DND-41 (cell line): ENCODE results near the gene TIGD6.

Source experiments
- ATAC-seq: fragments of 200-7000 bp; cut with Tn5 transposase; 3 replicates; pipeline ENCODE4 v1.9.1; 2021; ENCODE audit warnings: low read depth; ENCODE audit not compliant: insufficient read depth
- DNase-seq: peaks from one replicate; pipeline ENCODE4 v3.0.0-alpha.2; 2020
- H2AFZ ChIP-seq: 2 replicates; pipeline ENCODE4 v1.6.0; 2012; ENCODE audit warnings: low read depth, low read length
- H3K27ac ChIP-seq: 2 replicates; pipeline ENCODE4 v1.5.1; 2012; ENCODE audit warnings: low read length, inconsistent platforms
- H3K27me3 ChIP-seq: fragments of 200-600 bp; sonication (generic); 2 replicates; pipeline ENCODE4 v1.6.0; 2012; ENCODE audit warnings: low read length, mild to moderate bottlenecking, inconsistent platforms; ENCODE audit not compliant: insufficient read depth, poor library complexity
- H3K36me3 ChIP-seq: 2 replicates; pipeline ENCODE4 v1.5.1; 2012; ENCODE audit warnings: low read length, inconsistent platforms; ENCODE audit not compliant: insufficient read depth
- H3K4me1 ChIP-seq: 2 replicates; pipeline ENCODE4 v1.5.1; 2012; ENCODE audit warnings: mild to moderate bottlenecking, low read length; ENCODE audit not compliant: insufficient read depth
- H3K4me2 ChIP-seq: 2 replicates; pipeline ENCODE4 v1.6.0; 2012; ENCODE audit warnings: mild to moderate bottlenecking, moderate library complexity, low read length, inconsistent platforms; ENCODE audit not compliant: insufficient read depth
- H3K4me3 ChIP-seq, 2 experiments: fragments of 200-600 bp in 1 of 2; shearing (Covaris generic) in 1 of 2; 2 replicates each; pipeline ENCODE4 v1.5.1; 2012 to 2016; ENCODE audit warnings: inconsistent platforms in 2 of 2, low read length in 2 of 2, mild to moderate bottlenecking in 2 of 2, low read depth in 1 of 2, moderate library complexity in 1 of 2
- H3K79me2 ChIP-seq: 2 replicates; pipeline ENCODE4 v1.6.0; 2012; ENCODE audit warnings: low read length, inconsistent platforms; ENCODE audit not compliant: insufficient read depth
- H3K9ac ChIP-seq: 2 replicates; pipeline ENCODE4 v1.6.0; 2012; ENCODE audit warnings: low read depth, mild to moderate bottlenecking, inconsistent platforms, low read length, moderate library complexity
- H3K9me3 ChIP-seq: 2 replicates; pipeline ENCODE4 v1.5.1; 2012; ENCODE audit warnings: low read length, moderate library complexity, mild to moderate bottlenecking, inconsistent platforms; ENCODE audit not compliant: insufficient read depth, severe bottlenecking
- H4K20me1 ChIP-seq: 2 replicates; pipeline ENCODE4 v1.6.0; 2012; ENCODE audit warnings: low read length; ENCODE audit not compliant: insufficient read depth
- EZH2 ChIP-seq: IDR thresholded peaks from 3 replicates; pipeline ENCODE4 v1.6.1; 2012; ENCODE audit warnings: borderline replicate concordance, low read depth, mild to moderate bottlenecking, moderate library complexity, low read length, inconsistent platforms; ENCODE audit not compliant: severe bottlenecking
- TF ChIP-seq, protein P1 (sequence below): IDR thresholded peaks from 2 replicates; pipeline ENCODE4 v1.5.1; 2012; ENCODE audit warnings: borderline replicate concordance, low read length, moderate library complexity, mild to moderate bottlenecking; ENCODE audit not compliant: poor library complexity, severe bottlenecking; ENCODE audit errors: extremely low read depth

TIGD6 gene

GRCh38 chr5:150017226-150018005 is 17.0 kb upstream of the TIGD6 start:
- Histone ChIP-seq H3K4me2 (no peak overlapping the region), H3K4me3 (no peak overlapping the region), H3K4me1 (no peaks in the 10 kb centered on the region), H3K36me3 (peaks cover 100% of the 10 kb centered on the region), H4K20me1 (no peaks in the 10 kb centered on the region), H3K27me3 (no peaks in the 10 kb centered on the region), H2AFZ (no peak overlapping the region), H3K27ac (no peak overlapping the region), H3K9ac (no peak overlapping the region), H3K79me2 (0 out of 2 replicates have a peak, but pooled peaks cover 2% of the 10 kb centered on the region), H3K9me3 (peaks cover 13% of the 10 kb centered on the region)
- TF ChIP-seq, protein P1, sequence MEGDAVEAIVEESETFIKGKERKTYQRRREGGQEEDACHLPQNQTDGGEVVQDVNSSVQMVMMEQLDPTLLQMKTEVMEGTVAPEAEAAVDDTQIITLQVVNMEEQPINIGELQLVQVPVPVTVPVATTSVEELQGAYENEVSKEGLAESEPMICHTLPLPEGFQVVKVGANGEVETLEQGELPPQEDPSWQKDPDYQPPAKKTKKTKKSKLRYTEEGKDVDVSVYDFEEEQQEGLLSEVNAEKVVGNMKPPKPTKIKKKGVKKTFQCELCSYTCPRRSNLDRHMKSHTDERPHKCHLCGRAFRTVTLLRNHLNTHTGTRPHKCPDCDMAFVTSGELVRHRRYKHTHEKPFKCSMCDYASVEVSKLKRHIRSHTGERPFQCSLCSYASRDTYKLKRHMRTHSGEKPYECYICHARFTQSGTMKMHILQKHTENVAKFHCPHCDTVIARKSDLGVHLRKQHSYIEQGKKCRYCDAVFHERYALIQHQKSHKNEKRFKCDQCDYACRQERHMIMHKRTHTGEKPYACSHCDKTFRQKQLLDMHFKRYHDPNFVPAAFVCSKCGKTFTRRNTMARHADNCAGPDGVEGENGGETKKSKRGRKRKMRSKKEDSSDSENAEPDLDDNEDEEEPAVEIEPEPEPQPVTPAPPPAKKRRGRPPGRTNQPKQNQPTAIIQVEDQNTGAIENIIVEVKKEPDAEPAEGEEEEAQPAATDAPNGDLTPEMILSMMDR, result no peak
- TF ChIP-seq EZH2, result no peak
- no peak for ATAC-seq
- DNase-seq, result no peak

- Histone ChIP-seq H3K9me3 (peaks cover 13% of the 10 kb centered on the region), H3K27ac (no peak overlapping the region), H3K4me3 (no peak overlapping the region), H4K20me1 (no peaks in the 10 kb centered on the region), H3K36me3 (peaks cover 99% of the 10 kb centered on the region), H3K4me1 (no peaks in the 10 kb centered on the region), H3K4me2 (no peak overlapping the region), H3K79me2 (0 out of 2 replicates have a peak, but pooled peaks cover 2% of the 10 kb centered on the region), H2AFZ (no peak overlapping the region), H3K9ac (no peak overlapping the region), H3K27me3 (no peaks in the 10 kb centered on the region)
- no peak for DNase-seq
- no peak for TF ChIP-seq EZH2
- TF ChIP-seq, protein P1, result no peak
- ATAC-seq, result no peak
Observed at GRCh38 chr5:150016537-150016936, 16.1 kb upstream of the TIGD6 start.

DNA sequence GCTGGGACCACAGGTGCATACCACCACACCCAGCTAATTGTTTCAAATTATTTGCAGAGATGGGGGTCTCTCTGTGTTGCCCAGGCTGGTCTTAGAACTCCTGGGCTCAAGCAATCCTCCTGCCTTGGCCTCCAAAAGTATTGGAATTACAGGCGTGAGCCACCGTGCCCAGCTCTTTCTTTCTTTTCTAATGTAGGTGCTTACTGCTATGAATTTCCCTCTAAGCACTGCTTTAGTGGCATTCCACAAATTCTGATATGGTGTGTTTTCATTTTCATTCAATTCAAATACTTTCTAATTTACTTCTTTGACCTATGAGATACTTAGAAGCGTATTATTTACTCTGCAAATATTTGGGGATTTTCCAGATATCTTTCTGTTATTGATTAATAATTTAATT is 15.0 kb upstream of the TIGD6 start:
- peaks cover 13% of the 10 kb centered on the region for H3K9me3 ChIP-seq
- H3K9ac ChIP-seq, result no peak overlapping the region
- H2AFZ ChIP-seq, result no peak overlapping the region
- no peak for DNase-seq
- ATAC-seq, result no peak
- H3K27ac ChIP-seq, result no peak overlapping the region
- H3K4me1 ChIP-seq, result no peaks in the 10 kb centered on the region
- no peaks in the 10 kb centered on the region for H3K27me3 ChIP-seq
- TF ChIP-seq, protein P1, result no peak
- TF ChIP-seq EZH2, result no peak
- H3K36me3 ChIP-seq, result peaks cover 99% of the 10 kb centered on the region
- H3K4me3 ChIP-seq, result no peak overlapping the region
- no peak overlapping the region for H3K4me2 ChIP-seq
- 0 out of 2 replicates have a peak, but pooled peaks cover 2% of the 10 kb centered on the region for H3K79me2 ChIP-seq
- no peaks in the 10 kb centered on the region for H4K20me1 ChIP-seq
